HG02938 (cell line): Measurements from ENCODE around the gene GUCD1.
A peak's percentile ranks its signal among the peaks of the same experiment; 100 is the strongest.
"Not testable (repeated sequence)": the region's sequence is repeated elsewhere in the genome, so short reads cannot be mapped to it uniquely, and the experiment has no call there.

Experiments used
- ATAC-seq: cut with Tn5 transposase; IDR thresholded peaks from one replicate; pipeline ENCODE4 v1.9.1; 2021; ENCODE audit warnings: mild to moderate bottlenecking, moderate library complexity; ENCODE audit not compliant: unreplicated experiment

Gene GUCD1

DNA sequence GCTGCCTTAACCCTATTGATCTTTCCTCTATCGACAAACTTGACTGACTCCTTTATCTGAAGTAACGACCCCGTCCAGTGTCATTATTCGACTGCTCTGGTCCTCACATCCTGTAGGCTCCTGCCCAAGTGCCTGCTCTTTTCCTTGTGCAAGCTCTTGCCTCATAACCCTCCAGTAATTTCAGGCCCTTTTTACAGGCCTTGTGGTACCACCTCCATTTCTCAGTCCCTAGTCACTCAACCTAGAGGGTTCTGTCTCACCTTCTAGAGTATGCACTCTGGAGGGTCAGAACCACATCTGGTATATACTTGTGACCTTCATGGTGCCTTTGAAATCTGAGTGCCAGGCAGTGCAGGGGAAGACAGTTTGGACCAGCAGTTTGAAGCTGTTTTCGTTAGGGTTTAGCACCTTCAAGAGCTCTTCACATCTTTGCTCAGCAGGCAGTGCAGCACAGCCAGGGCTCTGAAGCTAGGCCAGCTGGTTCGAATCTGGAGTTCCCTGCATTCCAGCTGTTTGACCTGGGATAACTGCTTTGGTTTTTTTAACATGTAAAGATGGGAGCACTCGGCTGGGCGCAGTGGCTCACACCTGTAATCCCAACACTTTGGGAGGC is 12.1 kb upstream of the GUCD1 start:
- no peak for ATAC-seq

DNA sequence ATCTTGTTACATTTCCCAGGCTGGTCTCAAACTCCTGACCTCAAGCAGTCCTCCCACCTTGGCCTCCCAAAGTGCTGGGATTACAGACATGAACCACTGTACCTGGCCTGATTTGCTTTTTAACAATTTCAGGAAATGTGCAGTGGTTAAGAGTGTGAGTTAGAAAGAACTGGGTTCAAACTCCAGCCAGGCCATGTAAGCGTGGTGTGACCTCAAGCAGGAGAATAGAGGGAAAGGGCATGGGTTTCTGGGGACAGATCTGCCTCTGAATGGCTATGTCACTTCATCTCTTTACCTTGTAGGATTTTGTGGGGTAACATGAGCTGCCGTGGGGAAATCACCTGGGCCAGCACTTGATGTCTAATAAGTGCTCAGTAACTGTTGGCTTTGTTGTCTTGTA is 10.1 kb upstream of the GUCD1 start:
- no peak for ATAC-seq

DNA sequence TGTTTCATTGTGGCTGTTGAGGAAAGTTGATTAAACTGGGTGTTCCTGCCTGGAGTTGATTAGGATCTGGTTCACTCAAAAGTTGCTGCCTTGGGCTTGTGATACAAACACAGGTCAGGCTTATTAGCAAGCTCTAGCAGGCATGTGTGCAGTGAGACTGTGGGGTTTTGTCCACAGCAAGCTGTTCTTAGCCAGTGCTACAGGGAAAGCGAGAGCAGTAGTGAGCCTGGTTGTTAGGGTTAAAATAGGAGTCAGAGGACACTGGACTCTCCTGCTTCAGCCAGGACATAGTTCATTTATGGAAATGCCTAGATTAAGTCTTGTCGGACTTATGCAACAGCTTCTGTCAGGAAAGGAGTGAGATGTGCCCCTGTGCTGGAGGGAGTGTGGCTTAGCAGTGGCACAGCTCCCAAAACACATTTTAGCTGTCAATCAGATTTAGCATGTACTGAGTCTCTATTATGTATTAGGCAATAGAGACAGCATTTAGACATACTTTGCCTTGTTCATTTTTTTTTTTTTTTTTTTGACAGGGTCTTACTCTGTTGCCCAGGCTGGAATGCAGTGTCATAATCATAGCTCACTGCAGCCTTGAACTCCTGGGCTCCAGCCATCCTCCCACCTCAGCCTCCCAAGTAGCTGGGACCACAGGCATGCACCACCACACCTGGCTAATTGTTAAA is 9.6 kb upstream of the GUCD1 start:
- ATAC-seq, result no peak

DNA sequence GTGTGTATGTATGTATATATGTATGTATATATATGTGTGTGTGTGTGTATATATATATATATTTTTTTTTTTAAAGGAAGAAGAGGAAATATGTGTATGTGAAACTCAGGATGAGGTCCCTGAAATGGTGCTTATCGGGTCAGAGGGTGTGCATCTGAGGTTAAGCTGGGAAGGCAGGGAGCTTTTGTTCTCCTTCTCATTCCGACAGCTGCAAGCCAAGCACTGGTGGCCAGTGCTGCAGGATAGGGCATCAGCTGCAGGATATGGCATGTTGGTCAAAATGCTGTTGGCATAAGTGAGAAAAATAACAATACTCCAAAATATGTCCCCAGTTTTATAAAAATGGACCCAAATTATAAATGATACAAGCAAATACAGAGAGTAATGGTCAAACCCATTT is 8.3 kb upstream of the GUCD1 start:
- no peak for ATAC-seq

DNA sequence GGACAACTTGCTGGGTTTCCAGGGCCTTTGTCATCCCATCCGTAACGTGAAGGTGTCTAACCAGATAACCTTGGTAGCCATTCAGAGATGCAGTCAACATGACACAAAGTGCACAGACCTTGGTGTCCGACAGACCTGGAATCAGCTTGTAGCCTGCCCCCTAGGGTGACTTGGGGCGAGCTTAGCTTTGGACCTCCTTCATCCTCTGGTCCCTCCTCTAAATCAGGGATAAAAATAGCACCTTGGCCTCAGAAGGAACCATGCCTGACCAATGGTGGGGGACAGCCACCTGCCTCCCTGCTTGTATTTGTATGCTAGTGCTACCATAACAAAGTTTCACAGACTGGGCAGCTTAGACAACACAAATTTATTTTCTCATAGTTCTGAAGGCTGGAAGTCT is 4.5 kb upstream of the GUCD1 start:
- ATAC-seq, result no peak

DNA sequence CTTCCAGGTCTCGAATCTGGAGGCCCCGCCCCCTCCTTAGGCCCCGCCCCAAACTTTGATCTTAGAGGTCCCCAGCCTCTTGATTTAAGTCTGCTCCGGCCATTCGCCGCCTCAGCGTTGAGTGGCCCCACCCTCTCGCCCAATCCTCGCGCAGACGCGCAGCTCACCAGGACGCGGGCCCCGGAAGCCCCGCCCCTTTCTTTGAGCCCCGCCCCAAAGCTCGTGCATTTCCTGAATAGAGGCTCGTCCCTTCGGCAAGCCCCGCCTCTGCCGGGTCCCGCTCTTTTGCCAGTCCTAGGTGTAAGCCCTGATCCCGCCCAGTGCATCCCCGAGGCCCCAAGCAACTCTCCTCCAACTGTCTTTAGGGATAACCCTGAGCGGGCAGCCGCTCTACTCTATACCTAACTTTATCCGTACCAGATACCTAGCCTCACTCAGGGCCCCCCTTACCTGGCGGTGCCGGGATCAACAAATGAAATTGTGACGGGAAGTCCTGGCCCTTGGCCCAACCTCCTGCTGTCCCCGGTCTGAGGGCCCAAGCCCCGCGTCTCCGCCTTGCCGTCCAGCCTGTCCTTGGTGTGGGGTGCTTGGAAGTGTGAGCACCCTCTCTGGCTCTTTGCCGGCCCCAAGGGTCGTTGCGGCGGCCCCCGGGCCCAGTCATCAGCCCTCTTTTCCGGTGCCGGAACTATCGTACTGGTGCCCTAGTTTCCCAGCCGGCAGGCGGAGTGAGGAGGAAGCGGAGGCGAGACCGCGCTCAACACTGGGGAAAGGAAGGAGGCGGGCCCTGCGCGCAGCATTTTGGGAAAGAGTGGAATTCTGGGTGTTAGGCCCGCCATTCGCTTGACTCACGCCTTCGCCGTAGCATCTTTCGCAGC is 464 bp upstream of the GUCD1 start, which contains the start of gene SNRPD3:
TSS of gene SNRPD3 (plus strand) at position 835 of the 875 bp plus-strand sequence. CDS start 1,676 bp downstream, outside the sequence.
- peak; percentile 72 for ATAC-seq

DNA sequence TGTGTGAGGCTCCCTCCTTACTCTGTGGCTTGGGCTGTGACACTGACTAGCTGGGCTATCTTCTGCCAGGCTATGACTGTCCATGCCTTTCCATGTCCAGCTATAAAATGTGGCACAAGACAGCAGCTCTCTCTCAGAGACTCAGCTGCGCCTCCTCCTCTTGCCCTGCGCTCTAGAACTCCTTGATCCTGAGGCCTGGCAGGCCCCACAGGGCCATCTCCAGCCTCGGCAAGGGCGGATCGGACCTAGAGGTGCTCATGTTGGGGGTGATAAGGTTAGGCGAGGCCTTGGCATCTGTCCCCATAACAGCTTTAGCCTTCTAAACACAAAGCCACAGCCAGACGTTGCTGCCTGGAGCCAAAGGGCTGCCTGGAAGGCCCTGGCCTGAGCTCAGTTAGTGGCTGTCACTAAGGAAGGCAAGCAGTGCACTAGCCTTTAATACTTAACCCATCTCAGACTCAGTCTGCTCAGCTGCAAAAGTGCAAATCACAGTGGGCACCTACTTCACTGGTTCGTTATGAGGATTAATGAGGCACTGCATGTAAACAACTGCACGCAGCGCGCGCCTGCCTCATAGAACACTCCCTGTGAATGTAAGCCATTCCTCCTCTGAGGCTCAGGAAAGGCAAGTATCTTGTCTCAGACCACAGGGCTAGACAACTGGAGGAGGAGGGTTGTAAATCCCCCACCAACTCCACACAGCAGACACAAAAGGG is 1.2 kb downstream of the GUCD1 start:
- ATAC-seq, result no peak

DNA sequence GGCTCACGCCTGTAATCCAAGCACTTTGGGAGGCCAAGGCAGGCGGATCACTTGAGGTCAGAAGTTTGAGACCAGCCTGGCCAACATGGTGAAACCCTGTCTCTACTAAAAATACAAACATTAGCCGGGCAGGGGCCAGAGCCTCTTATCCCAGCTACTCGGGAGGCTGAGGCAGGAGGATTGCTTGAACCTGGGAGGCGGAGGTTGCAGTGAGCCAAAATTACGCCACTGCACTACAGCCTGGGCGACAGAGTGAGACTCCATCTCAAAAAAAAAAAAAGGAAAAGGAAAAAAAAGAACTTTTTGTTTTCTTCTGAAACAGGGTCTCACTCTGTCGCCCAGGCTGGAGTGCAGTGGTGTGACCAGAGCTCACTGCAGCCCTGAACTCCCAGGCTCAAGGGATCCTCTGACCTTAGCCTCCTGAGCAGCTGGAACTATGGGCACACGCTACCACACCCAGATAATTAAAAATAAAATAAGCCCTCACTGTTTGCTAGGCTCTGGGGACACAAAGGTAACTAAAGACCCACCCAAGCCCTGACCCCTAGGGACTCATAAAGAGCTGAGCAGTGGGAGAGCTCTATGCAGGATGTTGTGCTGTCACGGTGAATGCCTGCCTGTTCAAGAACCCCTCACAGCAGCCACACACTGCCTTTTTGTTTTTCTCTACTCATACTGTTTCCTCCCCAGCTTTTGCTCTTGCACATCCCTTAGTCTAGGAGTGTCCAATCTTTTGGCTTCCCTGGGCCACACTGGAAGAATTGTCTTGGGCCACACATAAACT is 2.2 kb downstream of the GUCD1 start:
- ATAC-seq, result not testable (repeated sequence)

DNA sequence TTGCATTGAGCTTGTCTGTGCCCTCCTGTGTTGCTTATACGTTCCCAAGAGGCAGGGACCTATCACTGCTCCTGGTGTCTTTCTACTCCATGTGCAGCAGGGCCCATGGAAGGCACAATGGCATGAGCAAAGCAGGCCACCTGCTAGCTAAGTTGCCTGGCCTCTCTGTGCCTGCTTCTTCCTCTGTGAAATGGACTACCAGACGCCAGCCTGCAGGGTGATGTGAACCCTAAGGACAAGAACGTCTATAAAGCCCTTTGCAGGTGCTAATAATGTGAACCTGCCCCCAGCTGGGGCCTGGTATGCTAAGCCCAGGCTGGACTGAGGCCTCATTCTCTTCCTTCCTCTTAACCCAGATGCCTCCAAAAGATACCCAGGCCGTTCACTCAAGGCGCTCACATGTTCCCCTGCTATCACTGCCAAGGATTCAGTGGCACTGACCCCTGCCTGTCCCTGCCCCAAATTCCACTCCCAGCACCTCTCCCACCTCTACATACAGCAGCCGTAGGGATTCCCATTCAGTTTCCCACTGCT is 4.0 kb downstream of the GUCD1 start:
- ATAC-seq, result no peak

DNA sequence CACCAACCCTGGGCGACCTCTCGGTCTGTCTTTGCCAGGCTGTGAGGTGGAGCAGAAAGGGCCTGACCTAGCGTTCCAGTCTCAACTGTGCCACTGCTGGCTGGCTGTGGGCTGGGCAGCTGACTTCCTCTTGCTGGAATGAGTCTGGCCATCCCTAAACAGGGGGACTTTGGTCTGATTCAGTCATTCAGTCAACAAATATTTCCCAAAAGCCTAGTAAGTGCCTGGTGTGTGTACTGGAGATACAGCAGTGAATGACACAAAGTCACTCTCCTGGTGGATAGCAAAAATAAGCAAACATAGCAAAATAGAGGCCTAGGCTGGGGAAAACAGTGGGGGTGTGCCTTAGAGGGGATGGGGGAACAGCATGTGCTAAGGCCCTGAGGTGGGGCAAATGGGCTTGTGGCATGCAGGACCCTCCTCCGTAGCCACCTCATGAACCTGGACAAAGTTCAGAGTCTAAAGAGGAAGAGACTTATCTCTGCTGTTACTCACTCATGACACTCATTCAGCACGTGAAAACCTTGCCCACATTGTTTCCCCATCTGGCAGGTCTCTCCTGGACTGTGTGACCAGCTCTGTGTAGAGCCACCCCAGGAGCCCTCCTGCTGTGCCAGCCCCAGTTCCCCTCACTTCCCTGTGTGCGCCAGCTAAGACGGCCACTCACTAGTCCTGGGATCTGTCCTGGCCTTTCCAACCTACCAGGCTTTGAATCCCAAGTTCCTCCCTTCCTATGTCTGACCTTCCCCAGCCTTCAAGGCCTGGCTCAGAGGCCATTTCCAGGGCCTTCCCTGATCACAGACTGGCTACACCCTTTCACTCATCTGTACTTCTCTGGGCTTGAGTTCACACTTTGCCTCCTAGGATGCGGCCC is 4.7 kb downstream of the GUCD1 start:
- ATAC-seq, result no peak

DNA sequence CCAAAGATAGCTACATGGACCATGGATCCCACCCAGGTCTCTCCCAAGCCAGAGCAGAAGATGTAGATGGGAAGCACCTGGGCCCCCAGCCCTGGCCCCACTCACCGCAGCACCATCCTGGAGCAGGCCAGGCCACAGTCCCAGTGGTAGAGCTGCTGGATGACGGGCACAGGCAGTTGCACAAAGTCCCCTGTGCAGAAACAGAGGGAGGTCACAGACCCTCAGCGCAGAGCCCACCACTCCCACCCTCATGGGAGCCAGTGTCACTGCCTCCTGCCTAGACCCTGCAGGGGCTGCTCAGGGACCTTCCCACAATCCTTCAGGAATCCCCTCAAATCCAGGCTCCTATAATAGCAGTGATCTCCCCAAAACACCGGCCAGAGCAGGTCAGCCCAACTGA is 6.1 kb downstream of the GUCD1 start:
- no peak for ATAC-seq

DNA sequence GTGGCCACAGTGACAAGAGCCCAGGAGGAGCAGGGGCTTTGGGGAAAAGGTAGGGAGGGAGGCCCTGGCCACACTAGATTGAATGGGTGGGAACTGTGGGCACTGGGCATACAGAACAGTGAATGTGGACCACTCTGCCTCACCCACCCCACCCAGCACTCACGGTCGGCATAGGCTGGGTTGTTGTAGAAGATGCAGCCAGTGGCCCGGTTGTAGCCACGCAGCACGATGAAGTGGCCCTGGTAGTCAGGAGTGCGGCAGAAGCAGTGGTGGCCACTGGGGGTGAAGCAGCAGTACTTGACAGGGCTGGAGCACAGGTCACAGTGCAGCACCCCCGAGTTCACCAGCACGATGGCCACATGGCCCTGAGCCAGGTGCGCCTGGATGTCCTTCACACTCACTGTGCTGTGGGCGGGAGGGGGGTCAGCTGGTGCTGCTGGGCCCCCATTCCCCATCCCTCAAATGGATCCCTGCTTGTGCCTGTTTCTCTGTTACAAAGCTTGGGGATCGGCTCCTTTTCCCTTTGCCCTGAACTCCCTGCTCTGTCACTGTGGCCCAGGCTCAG is 11.2 kb downstream of the GUCD1 start:
- no peak for ATAC-seq

DNA sequence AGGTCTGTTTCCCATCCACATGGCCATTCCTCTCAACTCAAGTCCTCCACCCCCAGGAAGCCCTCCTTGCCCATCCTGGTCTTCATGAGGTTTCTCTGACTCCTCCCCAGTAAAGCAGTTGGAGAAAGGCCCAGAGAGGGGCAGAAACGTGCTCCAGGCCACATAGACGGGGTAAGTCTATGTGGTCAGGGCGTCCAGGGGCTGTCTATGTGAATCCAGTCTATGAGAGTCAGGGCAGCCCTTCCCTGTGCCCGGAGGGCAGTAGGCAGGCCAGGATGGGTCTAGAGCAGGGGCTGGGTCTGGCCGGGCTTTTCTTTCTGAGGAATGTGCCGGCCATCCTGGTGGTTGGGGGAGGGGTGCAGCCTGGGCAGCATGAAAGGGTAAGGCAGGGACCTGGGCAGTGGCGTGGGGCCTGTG is 11.7 kb downstream of the GUCD1 start:
- no peak for ATAC-seq

DNA sequence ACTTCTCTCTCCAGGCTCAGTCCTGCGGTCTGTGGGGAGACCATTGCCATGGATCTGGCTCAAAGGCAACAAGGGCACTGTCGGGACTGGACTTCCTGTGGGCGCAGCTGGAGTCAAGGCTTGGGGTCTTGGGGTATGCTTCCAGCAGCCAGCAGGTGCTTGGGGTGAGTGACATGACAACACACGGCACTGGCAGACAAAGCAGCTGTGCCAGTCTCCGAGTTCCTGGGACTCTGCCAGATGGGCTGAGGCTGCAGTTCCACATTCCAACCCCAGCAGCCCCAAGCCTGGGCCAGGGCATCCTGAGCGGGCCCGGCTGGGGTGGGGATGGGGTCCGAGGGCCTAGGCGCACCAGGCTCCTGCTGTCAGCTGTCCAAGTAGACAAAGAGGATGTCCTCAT is 12.3 kb downstream of the GUCD1 start:
- no peak for ATAC-seq

DNA sequence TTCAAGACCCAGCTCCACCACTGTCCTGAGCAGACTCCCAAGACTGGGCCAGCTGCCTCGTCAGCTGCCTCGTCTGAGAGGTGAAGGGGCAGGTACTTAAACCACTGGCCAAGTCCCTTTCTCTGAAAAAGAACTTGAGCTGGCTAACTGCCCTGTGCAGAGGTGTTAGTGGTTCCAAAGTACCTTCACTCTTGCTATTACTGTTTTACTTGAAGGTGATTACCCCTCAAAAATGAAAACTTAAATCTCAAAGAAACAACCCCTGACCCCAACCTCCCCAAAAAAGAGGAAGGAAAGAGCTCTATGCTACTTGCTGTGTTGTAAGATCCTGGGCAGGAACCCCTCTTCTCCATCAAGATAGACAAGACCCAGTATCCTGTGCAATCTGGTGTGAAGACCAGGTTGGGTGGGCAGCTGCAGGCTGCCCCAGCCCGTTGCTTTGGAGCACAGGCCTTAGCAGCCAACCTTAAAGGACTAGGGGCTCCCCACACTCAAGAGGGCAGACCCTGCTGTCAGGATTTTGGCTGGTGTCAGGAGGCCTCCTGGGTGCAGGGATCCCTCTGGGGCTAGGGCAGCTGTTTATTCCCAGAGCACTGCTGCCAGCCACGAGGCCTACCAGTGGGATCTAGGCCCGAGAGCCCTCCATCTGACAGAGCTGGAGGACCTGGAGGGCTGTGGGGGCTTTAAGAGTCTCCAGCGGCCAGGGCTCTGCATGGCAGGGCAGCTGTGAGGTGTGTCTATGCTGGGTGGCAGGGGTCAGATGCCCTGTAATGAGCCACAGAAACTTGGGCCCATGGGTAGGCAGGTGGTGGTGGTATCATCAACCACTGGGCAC is 13.0 kb downstream of the GUCD1 start:
- ATAC-seq, result no peak

DNA sequence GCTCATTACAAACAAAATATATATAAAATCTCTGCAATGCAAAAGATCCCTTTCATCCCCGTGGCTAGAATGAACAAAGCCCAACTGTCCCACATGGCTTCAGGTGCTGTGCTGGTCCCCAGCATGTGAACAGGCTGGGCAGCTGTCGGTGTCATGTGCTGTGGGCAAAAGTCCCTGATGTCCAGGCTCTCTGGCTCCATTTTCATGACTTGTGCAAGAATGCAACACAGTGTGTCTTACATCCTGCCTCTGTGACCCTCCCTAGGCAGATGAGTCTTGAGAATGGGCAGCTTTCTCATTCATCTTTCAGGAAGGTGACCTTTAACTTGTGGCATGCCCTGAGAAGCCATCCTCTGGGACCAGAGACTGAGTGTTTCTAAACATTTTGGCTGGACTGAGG is 14.5 kb downstream of the GUCD1 start:
- ATAC-seq, result no peak

DNA sequence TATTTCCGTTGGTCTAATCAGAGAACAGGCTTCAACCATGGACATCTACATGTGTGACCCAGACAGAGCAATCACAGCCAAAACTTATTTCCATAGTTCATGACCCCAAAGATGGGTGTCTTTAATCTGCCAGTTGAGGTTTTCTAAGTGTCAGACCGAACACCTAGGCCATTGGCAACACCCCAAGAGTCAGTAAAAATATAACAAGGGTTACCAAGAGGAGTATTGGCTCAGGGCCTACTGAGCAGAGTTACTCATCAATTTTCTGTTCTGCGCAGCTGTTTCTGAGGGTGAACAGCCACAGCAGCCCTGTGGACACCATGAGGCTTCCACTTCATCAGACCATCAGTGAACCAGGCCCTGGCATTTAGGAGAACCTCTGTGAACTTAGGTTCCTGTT is 18.8 kb downstream of the GUCD1 start:
- no peak for ATAC-seq

DNA sequence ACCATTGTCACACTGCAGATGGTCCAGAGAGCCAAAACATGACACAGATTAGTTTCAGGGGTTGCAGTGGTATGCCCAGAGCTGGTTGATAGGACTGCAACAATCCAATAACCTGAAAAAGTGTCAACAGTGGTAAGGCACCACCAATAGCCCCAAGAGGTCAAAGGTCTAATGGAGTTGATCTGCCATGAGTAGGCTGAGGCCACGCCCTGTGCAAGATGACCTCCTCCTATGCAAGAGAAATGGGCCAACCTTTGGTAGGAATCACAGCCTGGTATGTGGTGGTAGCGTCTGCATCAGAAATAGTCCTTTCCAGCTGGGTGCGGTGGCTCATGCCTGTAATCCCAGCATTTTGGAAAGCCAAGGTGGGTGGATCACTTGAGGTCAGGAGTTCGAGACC is 19.6 kb downstream of the GUCD1 start:
- no peak for ATAC-seq
